HT-29 (cell line): ENCODE data around the gene ZNF407. TPM values are rescaled to one million over a fixed set of nuclear protein-coding genes. Genes with fewer than 3 reads are reported as not detected.
"Not testable (repeated sequence)": the region's sequence is repeated elsewhere in the genome, so short reads cannot be mapped to it uniquely, and the experiment has no call there.

Experiments used
- DNase-seq: peaks from one replicate; pipeline ENCODE4 v3.0.0-alpha.2; 2015; ENCODE audit warnings: low spot score
- total RNA-seq: library from RNA; depleted of rRNA; stranded (reverse); fragments of >200 nt; shearing (Covaris generic); gene quantifications from 2 replicates; pipeline ENCODE4 v1.2.3, GENCODE V29; 2014

Gene ZNF407
- total RNA-seq, 1 experiment from 2014 or later, result 10.1 TPM

- no peak for DNase-seq
These were observed 468.6 kb downstream of the ZNF407 start for GRCh38 chr18:75066021-75066880.

GRCh38 chr18:75066936-75067335 is 469.3 kb downstream of the ZNF407 start:
- DNase-seq, result no peak

GRCh38 chr18:75067996-75068645 is 470.5 kb downstream of the ZNF407 start:
- no peak for DNase-seq

GRCh38 chr18:75068682-75069435 is 471.2 kb downstream of the ZNF407 start:
- no peak for DNase-seq

GRCh38 chr18:75070235-75070624 is 472.6 kb downstream of the ZNF407 start:
- no peak for DNase-seq

- DNase-seq, result peak; percentile 45
These were observed 473.2 kb downstream of the ZNF407 start for GRCh38 chr18:75070625-75071483.

GRCh38 chr18:75071484-75071785 is 473.8 kb downstream of the ZNF407 start:
- no peak for DNase-seq

GRCh38 chr18:75071866-75072671 is 474.4 kb downstream of the ZNF407 start:
- DNase-seq, result no peak

DNA sequence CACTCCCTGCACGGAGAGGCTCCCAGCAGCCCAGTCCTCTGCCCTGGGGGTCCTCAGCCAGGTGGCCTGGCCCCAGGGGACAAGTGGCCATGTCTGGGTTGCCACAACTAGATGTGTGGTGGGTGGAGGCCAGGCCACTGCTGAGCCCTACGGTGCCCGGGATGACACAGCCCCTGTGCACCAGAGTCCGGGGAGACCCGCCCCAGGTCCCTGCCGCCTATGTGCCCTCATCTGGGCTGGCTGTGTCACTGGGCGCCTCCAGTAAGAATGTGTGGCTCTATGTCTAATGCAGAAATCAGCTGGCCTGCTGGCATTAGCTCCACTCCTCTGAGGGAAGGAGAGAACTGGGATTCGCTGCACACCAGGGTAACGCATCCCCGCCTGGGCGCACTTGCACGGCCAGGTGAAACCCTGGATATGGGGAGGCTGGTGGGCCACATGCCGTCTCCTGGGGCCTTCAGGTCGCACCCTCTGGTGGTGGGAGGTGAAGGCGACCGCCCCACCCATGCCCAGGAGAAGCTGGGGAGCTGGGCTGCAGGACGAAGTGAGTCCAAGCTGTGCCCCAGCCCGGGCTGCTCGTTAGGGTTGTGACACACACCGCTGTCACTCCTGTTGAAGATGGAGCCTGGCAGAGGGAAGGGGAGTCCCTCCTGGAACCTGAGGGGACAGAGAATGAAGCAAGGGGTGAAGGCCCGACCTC is 475.2 kb downstream of the ZNF407 start:
- no peak for DNase-seq

GRCh38 chr18:75073654-75074053 is 476.0 kb downstream of the ZNF407 start:
- no peak for DNase-seq

DNA sequence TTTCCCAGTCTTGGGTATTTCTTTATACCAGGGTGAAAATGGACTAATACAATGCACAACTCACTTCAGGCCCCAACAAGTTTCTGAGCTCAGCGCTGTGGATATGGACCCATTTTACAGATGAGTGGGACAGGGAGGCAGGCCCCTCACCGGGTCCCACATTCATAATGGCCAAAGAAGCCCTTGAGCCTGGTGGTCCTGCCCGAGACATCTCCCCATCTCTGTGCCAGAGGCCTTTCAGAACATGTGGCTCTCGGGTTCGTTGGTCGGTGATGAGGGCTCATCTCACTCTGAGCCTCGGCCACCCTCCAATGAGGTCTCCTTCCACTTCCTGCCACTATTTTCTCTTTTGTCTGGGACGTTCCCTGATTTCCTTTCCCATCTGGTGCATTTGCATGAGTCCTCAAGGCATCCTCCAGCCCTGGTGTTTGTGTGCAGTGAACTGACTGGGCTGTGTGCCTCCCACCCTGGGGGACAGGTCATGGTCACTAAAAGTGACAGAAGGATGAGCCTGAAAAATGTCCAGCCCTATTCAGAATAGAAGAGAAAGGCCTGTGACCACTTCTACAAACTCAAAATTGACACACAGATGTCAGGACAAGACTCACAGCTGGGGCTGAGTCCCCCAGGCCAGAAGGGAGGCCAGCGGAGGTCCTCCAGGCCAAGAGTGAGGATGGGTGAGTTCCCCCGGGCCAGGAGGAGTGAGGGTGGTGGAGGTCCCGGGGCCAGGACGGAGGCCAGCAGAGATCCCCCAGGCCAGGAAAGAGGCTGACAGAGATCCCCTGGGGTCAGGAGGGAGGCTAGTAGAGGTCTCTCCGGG is 476.7 kb downstream of the ZNF407 start:
- DNase-seq, result no peak

GRCh38 chr18:75075016-75075305 is 477.3 kb downstream of the ZNF407 start:
- DNase-seq, result no peak

GRCh38 chr18:75075429-75075841 is 477.8 kb downstream of the ZNF407 start:
- DNase-seq, result no peak

DNA sequence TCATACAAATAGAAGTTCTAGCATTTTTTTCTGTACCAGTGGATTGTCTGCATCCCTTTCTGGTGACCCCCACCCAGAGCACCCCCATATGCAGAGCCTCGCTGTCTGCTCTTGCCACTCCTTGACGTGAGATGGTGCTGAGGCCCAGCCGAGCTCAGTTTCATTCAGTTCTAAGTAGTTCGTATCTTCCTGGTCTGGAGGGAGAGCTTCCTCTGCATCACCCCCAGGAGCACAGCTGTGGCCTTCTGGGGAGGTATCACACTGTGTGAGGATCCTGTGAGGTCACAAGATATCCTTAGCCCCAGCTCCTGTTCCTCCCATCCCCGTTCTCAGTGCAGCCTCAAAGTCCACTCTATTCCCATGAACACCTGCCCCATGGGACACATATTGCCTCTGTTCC is 478.6 kb downstream of the ZNF407 start:
- no peak for DNase-seq

DNA sequence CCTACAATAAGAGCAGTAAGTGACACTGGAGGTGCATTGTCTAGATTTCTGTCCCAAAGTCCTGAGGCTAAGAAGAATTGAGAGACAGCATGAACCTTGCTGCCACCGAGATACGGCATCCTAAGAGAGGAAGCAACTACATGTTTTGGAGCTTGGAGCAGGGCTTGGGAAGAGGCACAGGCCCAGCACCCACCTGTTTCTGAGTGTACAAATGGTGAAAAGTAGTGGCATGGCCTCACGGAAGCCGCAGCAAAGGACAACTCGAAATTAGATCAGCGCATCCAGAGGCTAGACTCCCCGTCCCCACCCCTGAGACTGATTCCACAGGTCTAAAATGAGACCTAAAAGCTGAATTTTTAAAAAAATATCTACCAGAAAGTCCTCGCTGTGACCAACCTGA is 483.8 kb downstream of the ZNF407 start:
- no peak for DNase-seq

GRCh38 chr18:75083131-75083530 is 485.5 kb downstream of the ZNF407 start:
- no peak for DNase-seq

DNA sequence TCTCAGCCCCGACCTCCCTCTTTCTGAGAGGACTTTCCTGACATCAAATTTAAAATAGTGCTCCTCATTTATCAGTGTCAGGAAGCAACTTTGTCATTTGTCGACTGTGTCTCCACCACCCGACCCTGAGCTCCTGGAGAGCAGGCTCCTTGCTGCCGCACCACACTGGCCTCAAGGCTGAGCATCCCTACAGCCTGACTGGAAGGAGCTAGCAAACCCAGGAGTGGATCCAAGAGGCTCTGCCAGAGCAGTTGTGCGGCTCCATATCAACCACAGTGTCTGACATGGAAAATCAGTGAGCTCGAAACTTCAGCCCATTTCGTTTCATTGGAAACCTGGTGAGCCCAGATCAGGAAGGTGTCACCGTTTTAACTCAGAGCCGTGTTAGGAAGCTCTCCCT is 486.1 kb downstream of the ZNF407 start:
- DNase-seq, result no peak

- DNase-seq, result not testable (repeated sequence)
These were observed 488.0 kb downstream of the ZNF407 start for GRCh38 chr18:75085676-75086075.

- DNase-seq, result no peak
These were observed 488.9 kb downstream of the ZNF407 start for GRCh38 chr18:75086494-75087034.
